GM12865 (cell line): ENCODE results near the gene RAD23A.
A peak's percentile ranks its signal among the peaks of the same experiment; 100 is the strongest.

ENCODE experiments used
- DNase-seq: peaks from one replicate; pipeline ENCODE4 v3.0.0; 2010; ENCODE audit warnings: low read depth
- H3K4me3 ChIP-seq: 2 replicates; pipeline ENCODE4 v1.5.1; 2011; ENCODE audit warnings: mild to moderate bottlenecking, low read depth, low read length, control low read depth
- TF ChIP-seq, protein P1 (sequence below): IDR thresholded peaks from 2 replicates; pipeline ENCODE4 v1.5.1; 2011; ENCODE audit warnings: low read length, control low read depth, low read depth, inconsistent platforms; ENCODE audit not compliant: insufficient read depth; ENCODE audit errors: missing control alignments

The RAD23A gene

DNA sequence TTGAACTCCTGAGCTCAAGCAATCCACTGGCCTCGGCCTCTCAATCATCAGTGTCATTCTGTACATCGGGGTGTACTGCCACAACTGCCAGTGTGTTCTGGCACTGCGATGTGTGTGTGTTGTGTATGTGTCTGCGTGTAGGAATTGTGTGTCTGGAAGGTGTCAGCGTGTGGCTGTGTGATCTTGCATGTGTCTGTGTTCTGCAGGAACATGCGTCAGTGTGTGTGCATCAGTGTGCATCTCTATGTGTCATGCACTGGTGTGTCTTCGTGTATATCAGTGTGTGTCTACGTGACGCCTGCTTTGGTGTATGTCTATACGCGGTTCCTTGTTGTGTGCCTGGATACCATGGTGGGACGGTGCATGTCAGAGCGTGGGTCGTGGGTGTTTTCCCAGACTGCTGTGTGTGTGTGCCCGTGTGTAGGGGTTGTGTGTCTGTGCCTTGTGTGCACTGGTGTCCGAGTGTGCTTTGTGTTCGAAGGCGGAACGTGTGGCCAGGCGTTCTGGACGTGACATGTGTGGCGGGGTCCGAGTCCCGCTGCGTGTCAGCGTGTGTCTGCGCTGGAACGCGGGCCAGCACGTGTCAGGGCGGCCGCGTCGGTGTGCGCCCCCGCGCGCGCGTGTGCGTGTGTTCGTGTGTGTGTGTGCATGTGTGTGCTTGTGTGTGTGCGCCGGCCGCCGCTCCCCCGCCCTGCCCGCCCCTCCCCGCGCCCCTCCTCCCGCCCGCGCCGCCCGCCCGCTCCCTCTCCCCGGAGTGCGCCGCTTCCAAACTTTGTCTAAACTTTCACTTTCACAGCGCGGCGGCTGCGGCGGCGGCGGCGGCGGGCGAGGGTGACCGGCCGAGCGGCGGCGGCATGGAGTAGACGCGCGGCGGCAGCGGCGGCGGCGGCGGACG is 49.3 kb downstream of the RAD23A start, which contains the start of gene NFIX:
Gene NFIX (plus strand): TSS at position 775 of the 895 bp plus-strand sequence. CDS start 363 bp downstream, outside the sequence.
- peak within 1 kb of the TSS; percentile 19 for H3K4me3 ChIP-seq
- DNase-seq: peak; percentile 35
- TF ChIP-seq, protein P1, sequence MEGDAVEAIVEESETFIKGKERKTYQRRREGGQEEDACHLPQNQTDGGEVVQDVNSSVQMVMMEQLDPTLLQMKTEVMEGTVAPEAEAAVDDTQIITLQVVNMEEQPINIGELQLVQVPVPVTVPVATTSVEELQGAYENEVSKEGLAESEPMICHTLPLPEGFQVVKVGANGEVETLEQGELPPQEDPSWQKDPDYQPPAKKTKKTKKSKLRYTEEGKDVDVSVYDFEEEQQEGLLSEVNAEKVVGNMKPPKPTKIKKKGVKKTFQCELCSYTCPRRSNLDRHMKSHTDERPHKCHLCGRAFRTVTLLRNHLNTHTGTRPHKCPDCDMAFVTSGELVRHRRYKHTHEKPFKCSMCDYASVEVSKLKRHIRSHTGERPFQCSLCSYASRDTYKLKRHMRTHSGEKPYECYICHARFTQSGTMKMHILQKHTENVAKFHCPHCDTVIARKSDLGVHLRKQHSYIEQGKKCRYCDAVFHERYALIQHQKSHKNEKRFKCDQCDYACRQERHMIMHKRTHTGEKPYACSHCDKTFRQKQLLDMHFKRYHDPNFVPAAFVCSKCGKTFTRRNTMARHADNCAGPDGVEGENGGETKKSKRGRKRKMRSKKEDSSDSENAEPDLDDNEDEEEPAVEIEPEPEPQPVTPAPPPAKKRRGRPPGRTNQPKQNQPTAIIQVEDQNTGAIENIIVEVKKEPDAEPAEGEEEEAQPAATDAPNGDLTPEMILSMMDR: no peak

DNA sequence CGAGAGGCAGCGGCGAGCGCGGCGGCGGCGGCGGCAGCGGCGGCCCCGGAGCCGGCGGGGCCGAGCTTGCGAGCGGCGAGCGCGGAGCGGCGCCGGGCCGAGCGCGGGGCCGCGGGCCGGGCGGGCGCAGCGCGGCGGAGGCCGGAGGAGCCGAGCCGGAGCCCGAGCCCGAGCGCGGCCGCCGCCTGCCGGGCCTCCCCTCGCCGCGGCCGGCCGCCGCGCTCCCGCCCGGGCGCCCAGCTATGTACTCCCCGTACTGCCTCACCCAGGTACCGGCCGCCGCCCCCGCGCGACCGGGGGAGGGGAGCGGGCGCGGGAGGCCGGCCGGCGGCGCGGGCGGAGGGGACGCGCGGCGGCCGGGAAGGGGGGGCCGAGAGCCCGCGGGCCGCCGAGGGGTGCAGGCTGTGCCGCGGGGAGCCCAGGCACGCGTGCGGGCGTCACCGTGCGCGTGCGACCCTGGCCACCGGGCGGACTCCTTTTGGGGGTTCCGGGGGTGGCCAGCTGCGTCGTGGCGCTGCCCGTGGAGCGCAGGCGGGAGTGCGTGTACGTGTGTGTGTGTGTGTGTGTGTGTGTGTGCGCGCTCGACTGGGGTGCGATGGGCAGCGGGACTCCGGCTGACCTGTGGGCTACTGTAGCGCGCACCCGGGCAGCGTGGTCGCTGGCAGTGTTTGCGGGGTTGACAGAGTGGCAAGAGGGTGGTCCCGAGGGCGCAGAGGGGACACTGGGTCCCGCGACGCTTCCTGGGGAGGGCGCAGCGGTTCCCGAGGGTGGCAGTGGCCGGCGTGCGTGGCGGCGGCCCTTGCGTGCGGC is 50.1 kb downstream of the RAD23A start:
- TF ChIP-seq, protein P1: no peak
- DNase-seq: no peak
- no peak overlapping the region for H3K4me3 ChIP-seq

DNA sequence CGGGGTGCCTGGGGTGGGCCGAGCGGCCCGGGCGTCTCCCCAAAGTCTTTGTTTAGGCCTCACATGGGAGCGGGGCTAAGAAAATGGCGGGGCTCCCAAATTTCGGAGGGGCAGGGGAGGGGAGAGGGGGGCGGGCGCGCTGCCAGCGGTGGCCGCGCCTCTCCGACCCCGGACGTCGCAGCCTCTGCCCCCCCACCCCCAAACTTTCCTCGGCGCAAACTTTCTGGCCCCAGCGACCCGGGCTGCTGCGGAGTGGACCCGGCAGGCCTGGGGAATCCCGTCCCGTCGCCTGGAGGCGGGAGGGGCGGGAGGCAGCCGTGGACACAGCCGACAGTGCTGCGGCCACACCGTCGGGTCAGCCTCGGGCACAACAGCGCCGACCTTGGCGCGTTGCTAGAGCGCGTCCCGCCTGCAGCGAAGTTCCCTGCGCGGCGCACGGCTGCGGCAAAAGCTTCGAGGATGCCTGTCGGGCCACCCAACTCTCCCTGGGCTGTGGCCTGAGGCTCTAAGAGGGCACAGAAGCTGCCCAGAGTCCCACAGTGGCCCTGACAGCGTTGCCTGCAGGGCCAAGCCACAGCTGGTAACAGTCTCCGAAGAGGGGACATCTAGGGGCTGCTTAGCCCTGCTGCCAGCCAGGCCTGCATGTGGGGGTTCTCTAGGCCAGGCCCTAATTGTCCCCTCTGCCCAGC is 50.9 kb downstream of the RAD23A start:
- TF ChIP-seq, protein P1: no peak
- DNase-seq: no peak
- H3K4me3 ChIP-seq: no peak overlapping the region

DNA sequence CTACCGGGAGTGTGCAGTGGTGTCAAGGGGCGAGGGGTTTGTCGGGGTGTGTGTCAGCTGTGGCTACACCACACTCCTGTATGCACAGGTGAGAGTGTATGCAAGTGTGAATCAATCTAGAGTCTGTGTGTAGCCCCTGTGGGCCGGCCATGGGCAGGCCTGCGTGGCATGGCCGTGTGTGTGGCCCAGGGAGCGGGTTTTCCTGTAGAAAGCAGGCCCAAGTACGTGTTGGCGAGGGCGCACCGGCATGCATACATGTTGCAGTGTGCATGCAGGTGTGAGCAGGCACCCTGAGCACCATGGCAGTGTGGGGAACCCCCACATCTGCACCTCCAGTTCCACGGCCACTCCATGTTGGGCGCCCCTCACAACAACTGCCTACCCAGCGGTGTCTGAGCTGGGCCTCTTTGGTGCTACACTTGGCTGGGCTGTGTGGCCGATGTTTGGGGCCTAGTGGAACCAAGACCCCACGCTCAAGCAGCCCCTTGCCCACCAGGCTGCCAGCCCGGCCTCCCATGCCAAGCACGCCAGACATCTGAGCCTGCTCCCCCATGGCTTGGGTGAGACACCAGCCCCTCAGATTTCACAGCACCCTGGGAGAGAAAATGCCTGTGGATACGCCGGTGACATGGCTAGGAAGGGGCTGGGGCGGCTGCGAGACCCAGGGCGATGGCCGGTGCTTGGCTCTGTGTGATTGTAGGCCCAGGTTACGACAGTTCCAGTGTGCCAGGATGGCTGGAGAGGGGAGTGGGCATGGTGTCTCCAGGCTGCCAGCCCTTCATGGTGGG is 51.7 kb downstream of the RAD23A start:
- TF ChIP-seq, protein P1: no peak
- DNase-seq: no peak
- H3K4me3 ChIP-seq: no peak overlapping the region

DNA sequence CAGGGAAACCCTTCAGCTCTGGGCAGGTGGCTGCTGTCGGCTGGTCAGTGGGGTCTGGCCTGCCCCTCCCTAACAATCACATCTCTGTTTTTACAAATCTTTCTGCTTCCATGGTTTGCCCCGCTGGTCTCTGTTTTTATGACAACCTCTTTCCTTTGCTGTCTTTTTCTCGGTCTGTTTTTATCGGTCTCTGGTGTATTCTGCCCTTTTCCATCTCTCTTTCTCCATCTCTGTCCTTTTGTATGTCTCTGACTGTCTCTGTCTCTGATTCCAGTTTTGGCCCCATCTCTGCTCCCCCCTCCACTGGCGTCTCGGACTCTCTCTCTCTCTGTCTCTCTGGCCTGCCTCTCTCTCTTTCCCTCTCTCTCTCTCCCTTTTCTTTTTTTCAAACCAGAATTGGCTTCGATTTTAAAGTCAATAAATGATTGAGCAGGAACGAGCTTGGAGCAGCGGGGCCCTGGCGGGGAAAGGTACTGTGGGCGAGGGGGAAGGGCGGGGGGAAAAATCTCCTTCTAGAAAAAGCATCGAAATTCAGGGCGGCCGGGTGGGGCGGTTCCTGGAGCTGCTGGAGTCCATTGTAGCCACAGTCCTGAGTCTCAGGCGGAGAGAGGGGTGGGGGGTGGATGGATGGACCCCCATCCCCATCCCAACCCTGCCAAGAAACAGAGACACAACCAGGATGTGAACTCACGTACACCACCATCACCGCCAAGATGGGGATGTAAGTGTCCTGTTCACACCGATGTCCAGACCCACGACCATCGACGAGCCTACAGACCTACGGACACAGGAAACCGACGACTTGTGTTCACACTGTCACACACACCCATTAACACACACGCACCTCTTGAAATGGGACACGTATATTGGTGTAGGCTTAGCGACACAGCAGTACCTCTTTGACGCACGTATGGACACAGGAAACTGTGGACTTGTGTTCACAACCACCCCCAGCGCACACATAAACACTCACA is 52.6 kb downstream of the RAD23A start:
- TF ChIP-seq, protein P1: no peak
- no peak overlapping the region for H3K4me3 ChIP-seq

DNA sequence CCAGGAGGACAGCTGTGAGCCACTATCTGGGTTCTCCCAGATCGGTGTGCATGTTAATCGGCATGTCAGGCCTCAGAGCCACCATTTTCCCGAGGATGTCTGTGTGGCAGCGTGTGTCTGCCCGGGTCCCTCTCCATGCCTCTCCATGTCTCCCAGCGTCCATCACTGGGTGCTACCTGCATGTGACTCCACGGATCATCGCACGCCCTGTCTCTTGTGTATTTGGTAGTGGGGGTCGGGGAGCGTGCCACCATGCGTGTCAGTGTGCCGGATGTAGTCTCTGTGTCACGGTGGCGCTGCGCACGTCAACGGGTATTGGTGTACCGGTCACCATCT is 55.5 kb downstream of the RAD23A start:
- no peak overlapping the region for H3K4me3 ChIP-seq
- TF ChIP-seq, protein P1: no peak
- no peak for DNase-seq

More for the DNA sequence above, 52.6 kb downstream of the RAD23A start:
- no peak for DNase-seq
